ENCODE measurements around the gene TTF2. TPM values are rescaled to one million over a fixed set of nuclear protein-coding genes. Genes with fewer than 3 reads are reported as not detected.

TTF2 gene
- total RNA-seq, 1 experiment from 2014 or later = 91.4 TPM

GRCh38 chr1:117014209-117014608, 45.9 kb upstream of the TTF2 start:
- Histone ChIP-seq H3K36me3 (ENCODE audit: insufficient read depth, low read length, poor library complexity, severe bottlenecking) (no peaks in the 10 kb centered on the region), H3K4me1 (ENCODE audit: insufficient read depth, low read length, poor library complexity, severe bottlenecking) (no peaks in the 10 kb centered on the region), H3K27me3 (replicated peaks; ENCODE audit: insufficient read depth, low read depth, low read length, poor library complexity) (no peaks in the 10 kb centered on the region), H3K4me3 (ENCODE audit: low read depth, low read length, poor library complexity, severe bottlenecking) (no peak overlapping the region), H3K9me3 (ENCODE audit: low read depth, low read length, poor library complexity, severe bottlenecking) (no peaks in the 10 kb centered on the region), H3K27ac (ENCODE audit: low read depth, low read length, poor library complexity, severe bottlenecking) (no peak overlapping the region)
- no peak for DNase-seq (ENCODE audit: low spot score)
- TF ChIP-seq CTCF (conservative IDR thresholded peaks at IDR 0.05; ENCODE audit: low read depth, low read length) (no peak), EZH2 (IDR thresholded peaks at IDR 0.05; ENCODE audit: borderline replicate concordance, low read depth, low read length, poor library complexity, severe bottlenecking) (no peak)
- intact Hi-C loops (cut with micrococcal nuclease; ENCODE audit: unreplicated experiment) = no loop called here
- ChIA-PET CTCF (no interaction called here), POLR2A (ENCODE audit: low non-redundant PET) (interaction anchor here (0.6 kb wide), 1 partner anchor 503 kb away, joined by 3 read pairs; no protein-coding TSS in a partner anchor)
- no TSS peak for BruUV-seq (replicated peaks)

GRCh38 chr1:117015724-117016123, 44.4 kb upstream of the TTF2 start:
- ChIA-PET CTCF (no interaction called here), POLR2A (ENCODE audit: low non-redundant PET) (no interaction called here)
- H3K27ac ChIP-seq (ENCODE audit: low read depth, low read length, poor library complexity, severe bottlenecking) = no peak overlapping the region
- no peaks in the 10 kb centered on the region for H3K9me3 ChIP-seq (ENCODE audit: low read depth, low read length, poor library complexity, severe bottlenecking)
- TF ChIP-seq EZH2 (IDR thresholded peaks at IDR 0.05; ENCODE audit: borderline replicate concordance, low read depth, low read length, poor library complexity, severe bottlenecking) = no peak
- TF ChIP-seq CTCF (conservative IDR thresholded peaks at IDR 0.05; ENCODE audit: low read depth, low read length) = no peak
- H3K4me1 ChIP-seq (ENCODE audit: insufficient read depth, low read length, poor library complexity, severe bottlenecking) = no peaks in the 10 kb centered on the region
- intact Hi-C loops (cut with micrococcal nuclease; ENCODE audit: unreplicated experiment) = no loop called here
- no TSS peak for BruUV-seq (replicated peaks)
- no peak for DNase-seq (ENCODE audit: low spot score)
- no peak overlapping the region for H3K4me3 ChIP-seq (ENCODE audit: low read depth, low read length, poor library complexity, severe bottlenecking)
- H3K36me3 ChIP-seq (ENCODE audit: insufficient read depth, low read length, poor library complexity, severe bottlenecking) = no peaks in the 10 kb centered on the region
- H3K27me3 ChIP-seq (replicated peaks; ENCODE audit: insufficient read depth, low read depth, low read length, poor library complexity) = no peaks in the 10 kb centered on the region

GRCh38 chr1:117017062-117017461, 43.1 kb upstream of the TTF2 start:
- CTCF ChIA-PET = no interaction called here
- no peak overlapping the region for H3K4me3 ChIP-seq (ENCODE audit: low read depth, low read length, poor library complexity, severe bottlenecking)

More at GRCh38 chr1:117017062-117017461, 43.1 kb upstream of the TTF2 start:
- BruUV-seq (replicated peaks) = no TSS peak
- Histone ChIP-seq H3K9me3 (ENCODE audit: low read depth, low read length, poor library complexity, severe bottlenecking) (no peaks in the 10 kb centered on the region), H3K27ac (ENCODE audit: low read depth, low read length, poor library complexity, severe bottlenecking) (no peak overlapping the region), H3K27me3 (replicated peaks; ENCODE audit: insufficient read depth, low read depth, low read length, poor library complexity) (no peaks in the 10 kb centered on the region), H3K4me1 (ENCODE audit: insufficient read depth, low read length, poor library complexity, severe bottlenecking) (no peaks in the 10 kb centered on the region), H3K36me3 (ENCODE audit: insufficient read depth, low read length, poor library complexity, severe bottlenecking) (no peaks in the 10 kb centered on the region)
- DNase-seq (ENCODE audit: low spot score) = no peak
- intact Hi-C loops (cut with micrococcal nuclease; ENCODE audit: unreplicated experiment) = no loop called here
- no peak for TF ChIP-seq EZH2 (IDR thresholded peaks at IDR 0.05; ENCODE audit: borderline replicate concordance, low read depth, low read length, poor library complexity, severe bottlenecking)
- TF ChIP-seq CTCF (conservative IDR thresholded peaks at IDR 0.05; ENCODE audit: low read depth, low read length) = no peak
- POLR2A ChIA-PET (ENCODE audit: low non-redundant PET) = no interaction called here
